ENCODE measurements around the gene PLEKHG3.

DNA sequence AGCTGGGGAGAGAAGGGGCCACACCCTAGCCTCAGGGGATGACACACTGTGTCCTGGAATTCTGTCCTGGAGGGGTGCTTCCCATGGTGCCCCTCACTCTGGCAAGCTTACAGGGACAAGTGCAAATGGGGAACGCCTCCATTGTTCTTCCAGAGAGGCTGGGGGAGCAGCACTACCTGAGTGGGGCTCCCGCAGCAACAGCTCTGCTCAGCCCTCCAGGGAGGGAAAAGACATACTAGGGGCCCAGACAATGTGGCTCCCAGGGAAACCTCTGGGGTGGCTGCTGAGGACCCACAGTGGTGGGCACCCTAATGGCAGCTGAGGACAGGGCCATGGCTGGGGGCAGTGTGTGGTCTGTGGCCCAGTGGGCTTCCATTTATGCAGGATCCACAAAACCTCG, 69.4 kb downstream of the PLEKHG3 start:
- TF ChIP-seq YY1 (IDR thresholded peaks at IDR 0.05; ENCODE audit: insufficient read depth, insufficient read length) (no peak), ZNF274 (IDR thresholded peaks at IDR 0.05; ENCODE audit: low read depth, low read length) (no peak)
